SK-N-MC (cell line): ENCODE results near the gene DAB2IP.

Experiments used
- DNase-seq: peaks from one replicate; pipeline ENCODE4 v3.0.0-alpha.2; 2011; ENCODE audit warnings: low read depth, low spot score
- H3K27ac ChIP-seq: fragments of 200-600 bp; sonication (generic); 2 replicates; pipeline ENCODE4 v1.5.1; 2016; ENCODE audit warnings: mixed run types
- H3K36me3 ChIP-seq: fragments of 200-600 bp; sonication (generic); 2 replicates; pipeline ENCODE4 v1.6.1; 2017; ENCODE audit warnings: antibody characterized with exemption, low read length, mixed read lengths; ENCODE audit not compliant: insufficient read depth
- H3K4me3 ChIP-seq: fragments of 200-600 bp; sonication (generic); 2 replicates; pipeline ENCODE4 v1.5.1; 2016
- H3K9ac ChIP-seq: fragments of 200-600 bp; sonication (generic); 2 replicates; pipeline ENCODE4 v1.8.0; 2017; ENCODE audit warnings: mixed run types, mixed read lengths; ENCODE audit not compliant: insufficient read length
- H3K9me3 ChIP-seq: fragments of 200-600 bp; sonication (generic); 2 replicates; pipeline ENCODE4 v1.6.1; 2017; ENCODE audit warnings: low read depth, mild to moderate bottlenecking, antibody characterized with exemption, low read length, moderate library complexity, mixed read lengths
- EZH2 ChIP-seq: fragments of 200-600 bp; sonication (generic); IDR thresholded peaks from one replicate; pipeline ENCODE4 v1.6.1; 2017; ENCODE audit warnings: antibody characterized with exemption
- FOXP2 ChIP-seq: optimal IDR thresholded peaks from 2 replicates; pipeline ENCODE3; 2011; ENCODE audit warnings: mild to moderate bottlenecking, moderate library complexity; ENCODE audit not compliant: insufficient read depth; ENCODE audit errors: extremely low read length, control extremely low read depth
- POLR2AphosphoS5 ChIP-seq: IDR thresholded peaks from 2 replicates; pipeline ENCODE4 v1.6.1; 2012; ENCODE audit warnings: mild to moderate bottlenecking, low read depth, low read length, borderline replicate concordance

The DAB2IP gene

GRCh38 chr9:121652021-121652837 lies 795 bp downstream of the DAB2IP start:
- Histone ChIP-seq H3K27ac (no peak overlapping the region), H3K9me3 (no peaks in the 10 kb centered on the region), H3K9ac (peak overlapping the region; percentile 82), H3K4me3 (peak overlapping the region; percentile 94), H3K36me3 (peaks cover 10% of the 10 kb centered on the region; the same call in 1 of the 2 replicates)
- no peak for DNase-seq
- TF ChIP-seq EZH2, result no peak
- TF ChIP-seq FOXP2, result no peak
- TF ChIP-seq POLR2AphosphoS5, result no peak

GRCh38 chr9:121652838-121653231 lies 1.4 kb downstream of the DAB2IP start:
- Histone ChIP-seq H3K27ac (no peak overlapping the region), H3K9me3 (no peaks in the 10 kb centered on the region), H3K4me3 (peak overlapping the region; percentile 94), H3K9ac (peak overlapping the region; percentile 82), H3K36me3 (peaks cover 10% of the 10 kb centered on the region; the same call in 1 of the 2 replicates)
- DNase-seq, result no peak
- TF ChIP-seq POLR2AphosphoS5, result no peak
- TF ChIP-seq FOXP2, result no peak
- TF ChIP-seq EZH2, result no peak

GRCh38 chr9:121654499-121655140 lies 3.2 kb downstream of the DAB2IP start:
- DNase-seq, result no peak
- no peak overlapping the region for H3K4me3 ChIP-seq
- H3K36me3 ChIP-seq, result peaks cover 15% of the 10 kb centered on the region; the same call in 1 of the 2 replicates
- no peak overlapping the region for H3K27ac ChIP-seq
- TF ChIP-seq FOXP2 (no peak), POLR2AphosphoS5 (no peak), EZH2 (no peak)
- no peaks in the 10 kb centered on the region for H3K9me3 ChIP-seq
- H3K9ac ChIP-seq, result no peak overlapping the region

GRCh38 chr9:121655231-121655755 lies 3.9 kb downstream of the DAB2IP start:
- TF ChIP-seq POLR2AphosphoS5, result no peak
- TF ChIP-seq EZH2, result no peak
- no peak for TF ChIP-seq FOXP2
- DNase-seq, result no peak
- Histone ChIP-seq H3K9me3 (no peaks in the 10 kb centered on the region), H3K4me3 (no peak overlapping the region), H3K27ac (no peak overlapping the region), H3K9ac (no peak overlapping the region), H3K36me3 (peaks cover 15% of the 10 kb centered on the region; the same call in 1 of the 2 replicates)

- Histone ChIP-seq H3K4me3 (no peak overlapping the region), H3K27ac (no peak overlapping the region), H3K9ac (no peak overlapping the region), H3K9me3 (no peaks in the 10 kb centered on the region), H3K36me3 (peaks cover 15% of the 10 kb centered on the region; the same call in 1 of the 2 replicates)
- TF ChIP-seq EZH2 (no peak), POLR2AphosphoS5 (no peak), FOXP2 (no peak)
- no peak for DNase-seq
Observed at GRCh38 chr9:121656941-121657470, 5.6 kb downstream of the DAB2IP start.

GRCh38 chr9:121658166-121658565 lies 6.7 kb downstream of the DAB2IP start:
- no peak overlapping the region for H3K9ac ChIP-seq
- H3K27ac ChIP-seq, result no peak overlapping the region
- peaks cover 15% of the 10 kb centered on the region; the same call in 1 of the 2 replicates for H3K36me3 ChIP-seq
- no peak for TF ChIP-seq FOXP2
- TF ChIP-seq POLR2AphosphoS5, result no peak
- TF ChIP-seq EZH2, result no peak
- H3K4me3 ChIP-seq, result no peak overlapping the region
- H3K9me3 ChIP-seq, result no peaks in the 10 kb centered on the region
- DNase-seq, result no peak

- peaks cover 15% of the 10 kb centered on the region; the same call in 1 of the 2 replicates for H3K36me3 ChIP-seq
- no peak overlapping the region for H3K4me3 ChIP-seq
- H3K27ac ChIP-seq, result no peak overlapping the region
- TF ChIP-seq EZH2 (no peak), POLR2AphosphoS5 (no peak), FOXP2 (no peak)
- no peak for DNase-seq
- H3K9me3 ChIP-seq, result no peaks in the 10 kb centered on the region
- no peak overlapping the region for H3K9ac ChIP-seq
Observed at GRCh38 chr9:121658591-121658990, 7.2 kb downstream of the DAB2IP start.

GRCh38 chr9:121660367-121660766 lies 8.9 kb downstream of the DAB2IP start:
- Histone ChIP-seq H3K9ac (no peak overlapping the region), H3K4me3 (no peak overlapping the region), H3K27ac (no peak overlapping the region), H3K36me3 (peaks cover 15% of the 10 kb centered on the region; the same call in 1 of the 2 replicates), H3K9me3 (no peaks in the 10 kb centered on the region)
- TF ChIP-seq FOXP2 (no peak), EZH2 (no peak)
- no peak for DNase-seq
